Activated CD8-positive, alpha-beta memory T cell treated with anti-CD3 and anti-CD28 coated beads for 1 hour (primary cell): ENCODE measurements around the gene SHD.
"Not testable (repeated sequence)": the region's sequence is repeated elsewhere in the genome, so short reads cannot be mapped to it uniquely, and the experiment has no call there.

Experiments used
- DNase-seq, 2 donors: peaks; one replicate each; pipeline ENCODE4 v3.0.0-alpha.2; 2020; ENCODE audit warnings: low read depth in 1 of 2; ENCODE audit errors: extremely low read depth in 1 of 2

The SHD gene

GRCh38 chr19:4267101-4267900 lies 11.8 kb upstream of the SHD start:
- peak; percentile 28 to 45 for DNase-seq

DNA sequence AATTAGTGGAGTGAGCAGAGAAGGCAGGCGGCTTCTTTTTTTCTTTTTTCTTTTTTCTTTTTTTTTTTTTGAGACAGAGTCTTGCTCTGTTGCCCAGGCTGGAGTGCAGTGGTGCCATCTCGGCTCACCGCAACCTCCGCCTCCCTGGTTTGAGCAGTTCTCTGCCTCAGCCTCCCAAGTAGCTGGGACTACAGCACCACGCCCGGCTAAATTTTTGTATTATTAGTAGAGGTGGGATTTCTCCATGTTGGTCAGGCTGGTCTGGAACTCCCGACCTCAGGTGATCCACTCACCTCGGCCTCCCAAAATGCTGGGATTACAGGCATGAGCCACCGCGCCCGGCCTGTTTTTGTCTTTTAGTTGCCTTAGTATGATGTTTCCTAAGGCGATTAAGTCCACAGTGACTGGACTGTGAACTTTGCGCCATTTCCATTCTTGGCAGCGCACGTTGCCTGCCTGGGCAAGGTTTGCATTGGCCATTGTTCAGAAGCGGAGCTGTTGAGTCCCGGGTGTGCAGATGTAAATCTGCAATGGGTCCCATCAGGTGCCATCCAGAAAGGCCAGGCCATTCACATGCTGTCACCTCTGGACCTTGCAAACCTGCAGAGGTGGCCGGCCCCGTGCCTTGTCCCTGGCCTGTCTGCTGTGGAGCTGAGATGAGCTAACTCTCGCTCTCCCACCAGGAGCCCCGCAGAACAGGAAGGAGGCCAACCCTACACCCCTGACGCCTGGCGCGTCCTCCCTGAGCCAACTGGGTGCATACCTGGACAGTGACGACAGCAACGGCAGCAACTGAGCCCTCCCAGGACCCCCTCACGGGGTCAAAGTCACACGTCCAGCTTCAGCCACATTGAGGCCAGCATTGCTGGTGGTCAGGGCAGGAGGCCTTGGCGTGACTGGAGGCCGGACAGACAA lies 10.9 kb upstream of the SHD start:
- no peak for DNase-seq

GRCh38 chr19:4268816-4269430 lies 10.1 kb upstream of the SHD start:
- DNase-seq: no peak

- no peak for DNase-seq
These were observed 6.2 kb upstream of the SHD start for GRCh38 chr19:4272894-4273293.

- DNase-seq: not testable (repeated sequence)
These were observed 4.8 kb upstream of the SHD start for GRCh38 chr19:4274321-4274686.

DNA sequence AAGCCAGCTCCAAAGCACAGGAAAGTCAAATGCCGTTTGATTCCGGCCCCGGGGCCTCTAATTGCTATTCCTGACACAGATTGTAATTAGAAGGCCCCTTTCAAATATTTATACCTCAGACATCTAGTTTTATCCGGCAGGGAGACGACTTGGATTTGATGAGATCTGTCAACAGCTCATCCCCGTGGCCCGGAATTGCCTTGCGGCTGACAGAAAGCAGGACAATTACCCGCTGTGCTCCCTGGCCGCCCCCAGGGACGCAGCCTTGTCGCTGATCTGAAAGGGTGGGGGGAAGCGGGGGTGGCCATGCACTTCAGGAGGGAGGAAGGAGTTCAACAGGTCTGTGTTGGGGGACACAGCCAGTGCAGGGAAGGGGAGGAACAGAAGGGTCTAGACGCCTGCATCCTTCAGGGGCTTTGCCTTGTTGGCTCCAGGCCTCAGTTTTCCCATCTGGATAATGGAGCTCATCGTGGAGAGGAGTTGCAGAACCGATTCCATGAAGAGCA lies 1.8 kb upstream of the SHD start:
- DNase-seq: no peak

DNA sequence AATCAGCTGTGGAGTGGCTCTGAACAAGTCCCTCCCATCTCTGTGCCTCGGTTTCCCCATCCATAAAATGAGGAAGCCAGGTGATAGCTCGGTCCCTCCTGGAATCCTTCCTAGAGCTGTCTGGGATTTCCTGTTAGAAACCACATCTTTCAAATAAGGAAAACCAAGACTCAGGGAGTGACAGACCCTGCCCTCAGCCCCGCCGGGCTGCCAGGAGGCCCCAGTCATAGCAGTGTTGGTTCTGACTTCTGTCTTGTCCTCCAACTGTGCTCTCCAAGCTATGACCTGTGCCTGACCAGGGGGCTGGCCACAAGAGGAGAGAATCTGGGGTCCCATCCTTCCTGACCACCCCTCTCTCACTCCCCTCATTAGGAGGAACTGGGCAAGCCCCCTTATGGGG lies 1.1 kb upstream of the SHD start:
- DNase-seq: no peak

DNA sequence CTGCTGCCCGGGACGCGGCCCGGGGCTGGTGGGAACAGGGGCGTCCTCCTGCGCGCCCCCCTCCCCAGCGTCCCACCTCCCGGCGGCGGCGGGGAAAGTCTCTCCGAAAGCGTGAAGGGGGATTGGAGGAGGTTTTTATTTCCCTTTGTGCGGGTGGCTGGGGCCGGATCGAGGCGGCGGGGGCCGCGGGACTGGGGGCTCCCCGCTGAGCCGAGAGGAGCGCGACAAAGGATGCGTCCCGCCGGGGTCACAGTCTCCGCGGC lies 132 bp downstream of the SHD start:
- DNase-seq: no peak

DNA sequence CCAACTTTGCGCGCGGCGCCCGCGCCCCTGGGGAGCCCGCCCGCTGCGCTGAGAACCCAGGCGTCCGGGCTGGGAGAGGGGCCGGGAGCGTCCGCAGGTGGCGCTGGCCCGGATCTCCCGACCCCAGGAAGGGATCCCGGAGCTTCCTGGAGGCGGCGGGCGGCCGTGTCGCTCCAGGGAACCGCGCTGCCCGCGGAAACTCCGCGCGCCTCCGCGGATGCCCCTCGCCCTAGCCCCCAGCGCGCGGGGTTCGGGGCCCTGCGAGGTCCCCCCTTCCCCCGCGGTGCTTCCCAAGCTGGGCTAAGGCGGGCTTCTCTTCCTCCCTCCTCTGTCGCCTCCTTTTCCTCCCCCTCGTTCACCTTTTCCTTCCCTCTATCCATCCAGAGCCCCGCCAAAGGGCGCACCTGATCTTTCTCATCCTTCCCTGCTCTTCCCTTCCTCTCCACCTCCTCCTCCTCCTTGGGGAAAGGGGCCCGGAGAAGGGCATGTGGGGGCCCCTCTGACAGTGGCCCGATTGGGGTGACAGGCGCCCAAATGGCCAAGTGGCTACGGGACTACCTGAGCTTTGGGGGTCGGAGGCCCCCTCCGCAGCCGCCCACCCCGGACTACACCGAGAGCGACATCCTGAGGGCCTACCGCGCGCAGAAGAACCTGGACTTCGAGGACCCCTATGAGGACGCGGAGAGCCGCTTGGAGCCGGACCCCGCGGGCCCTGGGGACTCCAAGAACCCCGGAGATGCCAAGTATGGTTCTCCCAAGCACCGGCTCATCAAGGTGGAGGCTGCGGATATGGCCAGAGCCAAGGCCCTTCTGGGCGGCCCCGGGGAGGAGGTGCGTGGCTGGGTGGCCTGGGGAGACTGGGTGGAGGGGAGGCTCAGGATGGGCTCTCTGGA lies 710 bp downstream of the SHD start:
- no peak for DNase-seq

DNA sequence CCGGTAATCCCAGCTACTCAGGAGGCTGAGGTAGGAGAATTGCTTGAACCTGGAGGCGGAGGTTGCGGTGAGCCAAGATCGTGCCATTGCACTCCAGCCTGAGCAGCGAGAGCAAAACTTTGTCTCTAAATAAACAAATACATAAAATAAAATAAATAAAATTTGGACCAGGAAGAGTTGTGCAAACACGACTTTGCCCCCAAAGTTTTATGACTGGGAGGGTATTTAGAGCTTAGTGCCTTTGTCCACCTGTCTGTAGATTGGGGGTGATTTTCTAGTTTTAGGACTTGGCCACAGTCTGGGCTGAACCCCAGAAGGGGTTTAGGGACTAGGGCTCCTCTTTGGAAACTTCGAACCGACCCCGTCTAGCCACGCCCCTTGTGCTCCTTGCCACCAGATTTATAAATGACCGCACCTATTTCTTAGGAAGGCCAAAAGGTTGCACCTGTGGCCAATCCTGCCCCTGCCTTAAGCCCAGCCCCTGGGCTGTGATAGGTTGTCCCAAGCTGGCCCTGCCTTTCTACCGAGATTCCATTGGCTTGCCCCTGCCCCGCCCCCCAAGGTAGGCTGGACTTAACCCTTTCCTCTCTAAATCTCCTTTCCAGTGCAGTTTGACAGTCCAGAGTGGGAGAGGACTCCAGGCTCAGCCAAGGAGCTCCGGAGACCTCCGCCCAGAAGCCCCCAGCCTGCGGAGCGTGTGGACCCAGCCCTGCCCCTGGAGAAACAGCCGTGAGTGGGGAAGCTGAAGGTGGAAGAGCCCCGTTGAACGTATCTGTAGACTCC lies 5.3 kb downstream of the SHD start:
- no peak for DNase-seq

DNA sequence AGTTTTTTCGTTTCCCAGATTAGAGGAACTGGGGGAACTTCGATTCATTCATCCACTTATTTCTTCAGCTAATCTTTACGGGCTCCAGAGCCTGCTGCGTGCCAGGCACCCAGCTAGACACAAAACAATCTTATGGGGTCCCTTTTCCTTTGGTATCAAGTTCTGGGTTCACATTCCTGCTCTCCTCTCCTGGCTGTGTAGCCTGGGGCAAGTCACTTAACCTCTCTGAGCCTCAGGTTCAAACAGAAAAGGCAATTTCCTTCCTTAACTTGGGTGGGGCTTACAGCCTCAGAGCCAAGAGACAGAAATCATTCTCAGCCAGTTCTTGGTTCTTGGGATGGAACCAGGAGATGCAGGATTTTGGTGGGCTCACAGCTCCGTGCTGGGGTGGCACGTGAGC lies 5.9 kb downstream of the SHD start:
- no peak for DNase-seq

GRCh38 chr19:4286141-4286540 lies 7.1 kb downstream of the SHD start:
- DNase-seq: not testable (repeated sequence)

GRCh38 chr19:4288091-4288777 lies 9.2 kb downstream of the SHD start:
- no peak for DNase-seq

GRCh38 chr19:4291184-4291732 lies 12.2 kb downstream of the SHD start:
- no peak for DNase-seq

GRCh38 chr19:4292515-4292914 lies 13.4 kb downstream of the SHD start:
- DNase-seq: no peak

DNA sequence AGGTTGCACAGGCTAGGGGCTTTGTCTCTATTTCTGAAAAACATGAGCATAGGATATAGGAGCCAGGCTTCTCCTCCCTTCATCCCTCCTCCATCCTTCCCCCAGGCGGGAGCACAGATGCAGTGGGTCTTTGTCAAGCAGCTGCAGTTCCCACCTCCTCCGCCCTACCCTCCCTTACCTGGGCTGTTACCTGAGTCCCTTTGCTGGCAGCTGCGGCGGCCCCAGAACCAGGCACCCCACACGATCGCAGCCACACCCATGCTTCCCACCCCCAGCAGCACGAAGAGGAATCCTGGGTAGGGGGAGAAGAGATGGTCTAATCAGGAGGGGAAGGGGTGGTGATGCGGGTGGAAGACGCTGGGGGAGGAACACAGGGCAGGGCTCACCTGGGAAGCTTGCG lies 15.3 kb downstream of the SHD start:
- DNase-seq: no peak

- DNase-seq: no peak
These were observed 17.1 kb downstream of the SHD start for GRCh38 chr19:4295972-4296771.
